HG03159 (cell line): ENCODE measurements around the gene ECI2.
"Not testable (repeated sequence)": the region's sequence is repeated elsewhere in the genome, so short reads cannot be mapped to it uniquely, and the experiment has no call there.

ENCODE experiments used
- ATAC-seq: cut with Tn5 transposase; IDR thresholded peaks from one replicate; pipeline ENCODE4 v1.9.1; 2021; ENCODE audit warnings: mild to moderate bottlenecking, moderate library complexity; ENCODE audit not compliant: unreplicated experiment

Gene ECI2

DNA sequence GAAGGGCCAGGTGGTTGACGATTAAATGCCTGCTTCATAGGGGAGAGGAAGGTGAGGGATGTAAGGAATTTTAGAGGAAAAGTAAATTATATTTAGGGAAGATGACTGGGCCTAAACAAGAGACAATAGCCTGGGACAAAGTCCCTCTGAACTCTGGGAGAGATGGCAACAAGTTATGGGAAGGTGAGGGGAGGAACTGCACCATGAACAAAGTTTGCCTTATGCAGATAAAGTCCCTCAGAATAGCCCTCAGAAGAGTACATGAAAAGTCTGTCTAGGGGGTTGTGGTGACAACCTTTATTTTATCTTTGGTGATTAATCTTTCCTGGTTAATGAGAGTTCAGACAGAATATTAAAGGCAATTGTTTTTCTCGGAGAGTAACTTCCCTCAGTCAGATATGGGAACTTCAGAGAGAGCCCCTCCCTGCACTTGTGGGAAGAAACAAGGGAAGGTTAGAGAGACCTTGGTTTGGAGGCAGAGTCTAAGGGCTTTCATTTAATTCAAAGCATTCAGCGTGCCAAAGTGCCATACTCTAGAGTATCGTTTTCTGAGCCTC, 29.3 kb downstream of the ECI2 start:
- ATAC-seq = no peak

DNA sequence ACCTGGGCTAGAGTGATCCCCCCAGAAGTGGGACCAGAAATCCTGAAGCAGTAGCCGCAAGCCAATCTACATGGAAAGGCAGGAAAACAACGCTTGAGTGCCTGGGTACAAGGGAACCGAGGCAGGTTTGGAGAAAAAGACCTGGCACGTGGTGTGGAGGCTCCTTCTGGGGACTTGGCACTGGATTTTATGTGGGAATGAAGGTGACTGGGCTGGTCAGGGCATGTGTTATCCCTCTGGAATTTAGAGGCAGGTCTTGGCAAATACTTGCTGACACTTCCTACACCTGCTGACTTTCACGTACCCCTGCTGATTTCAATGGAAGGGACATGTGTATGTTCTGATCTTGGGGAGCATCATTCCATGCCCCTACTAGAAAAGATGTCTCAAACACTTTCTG, 31.4 kb downstream of the ECI2 start:
- no peak for ATAC-seq

DNA sequence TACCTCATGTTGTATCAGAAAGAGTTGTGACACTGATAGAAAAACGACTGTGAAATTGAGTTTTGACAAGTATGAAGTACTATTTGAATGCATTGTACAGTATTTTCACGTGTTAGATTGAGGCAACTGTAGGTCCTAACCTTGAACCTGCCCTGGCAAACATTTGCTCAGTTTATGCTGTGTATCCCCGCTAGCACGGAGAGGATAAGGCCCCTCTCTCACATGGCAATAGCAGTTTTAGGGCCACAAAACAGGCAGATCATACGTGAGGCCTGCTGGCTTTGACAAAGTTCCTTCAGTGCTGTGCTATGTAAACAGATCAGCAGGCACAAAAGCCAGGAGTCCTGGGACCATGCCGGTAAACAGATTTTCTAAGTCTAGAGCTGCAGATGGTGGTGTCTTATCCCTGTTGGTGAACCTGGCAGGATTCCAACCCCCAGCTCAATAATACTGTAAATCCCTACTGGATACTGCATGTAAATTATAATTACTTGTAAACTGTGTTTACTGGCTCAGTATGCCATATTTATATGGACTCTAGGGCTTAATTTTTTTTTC, 32.6 kb downstream of the ECI2 start:
- ATAC-seq = no peak

DNA sequence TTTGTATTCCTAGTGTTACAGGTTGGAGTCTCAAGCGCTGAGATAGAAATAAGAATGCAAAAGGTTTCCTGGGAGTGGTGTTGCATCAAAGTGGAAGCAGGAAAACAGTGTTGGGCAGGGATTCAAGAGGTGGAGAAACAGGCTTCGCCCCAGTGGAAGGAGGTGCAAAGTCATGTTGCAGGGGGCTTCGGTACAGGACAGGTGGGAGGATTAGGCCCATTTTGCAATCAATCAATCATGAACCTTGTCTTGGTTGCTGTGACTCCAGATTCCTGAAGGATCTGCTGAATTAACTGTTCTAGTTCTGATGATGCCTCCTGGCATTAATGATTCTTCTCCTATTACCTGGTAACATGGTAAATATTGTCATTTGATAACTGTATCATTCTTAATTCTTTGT, 34.1 kb downstream of the ECI2 start:
- no peak for ATAC-seq

DNA sequence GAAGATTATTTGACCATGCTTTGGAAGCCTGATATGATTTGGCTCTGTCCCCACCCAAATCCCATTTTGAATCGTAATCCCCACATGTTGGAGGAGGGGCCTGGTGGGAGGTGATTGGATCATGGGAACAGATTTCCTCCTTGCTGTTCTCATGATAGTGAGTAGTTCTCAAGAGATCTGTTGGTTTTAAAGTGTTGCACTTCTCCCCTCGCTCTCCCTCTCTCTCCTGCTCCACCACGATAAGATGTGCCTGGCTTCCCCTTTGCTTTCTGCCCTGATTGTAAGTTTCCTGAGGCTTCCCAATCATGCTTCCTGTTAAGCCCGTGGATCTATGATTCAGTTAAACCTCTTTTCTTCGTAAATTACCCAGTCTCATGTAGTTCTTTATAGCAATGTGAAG, 34.7 kb downstream of the ECI2 start:
- ATAC-seq = no peak

DNA sequence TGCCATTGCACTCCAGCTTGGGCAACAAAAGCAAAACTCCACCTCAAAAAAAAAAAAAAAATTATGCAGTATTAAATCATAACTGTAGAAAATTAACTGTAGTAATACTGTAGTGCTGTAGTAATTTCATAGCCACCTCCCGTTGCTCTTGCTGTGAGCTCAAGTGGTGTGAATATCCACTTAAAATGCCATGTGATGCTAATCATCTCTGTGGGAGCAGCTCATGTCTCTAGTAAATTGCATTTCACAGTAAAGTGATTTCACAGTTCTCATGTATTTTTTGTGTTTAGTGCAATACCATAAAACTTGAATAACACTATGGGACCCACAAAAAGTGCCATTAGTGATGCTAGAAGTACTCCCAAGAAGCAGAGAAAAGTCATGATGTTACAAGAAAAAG, 42.1 kb downstream of the ECI2 start:
- ATAC-seq = no peak

DNA sequence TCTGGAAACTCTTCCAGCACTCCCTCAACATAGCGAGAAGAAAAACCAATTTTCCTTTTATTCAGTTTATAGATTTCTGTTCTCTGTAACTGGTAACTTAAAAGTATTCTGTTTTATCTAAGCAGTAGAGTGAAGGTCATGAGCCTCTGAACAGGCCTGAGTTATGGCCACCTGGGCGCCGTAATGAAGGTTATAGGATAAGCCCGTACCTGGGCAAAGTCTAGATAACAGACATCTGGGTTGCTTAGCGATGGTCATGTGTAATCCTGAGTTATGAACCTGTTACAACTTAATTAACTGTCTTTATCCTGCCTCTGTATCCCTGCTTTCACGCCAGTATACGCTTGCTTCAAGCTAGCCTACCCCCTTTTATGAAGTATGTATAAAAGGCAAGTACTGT, 43.4 kb downstream of the ECI2 start:
- ATAC-seq = no peak

DNA sequence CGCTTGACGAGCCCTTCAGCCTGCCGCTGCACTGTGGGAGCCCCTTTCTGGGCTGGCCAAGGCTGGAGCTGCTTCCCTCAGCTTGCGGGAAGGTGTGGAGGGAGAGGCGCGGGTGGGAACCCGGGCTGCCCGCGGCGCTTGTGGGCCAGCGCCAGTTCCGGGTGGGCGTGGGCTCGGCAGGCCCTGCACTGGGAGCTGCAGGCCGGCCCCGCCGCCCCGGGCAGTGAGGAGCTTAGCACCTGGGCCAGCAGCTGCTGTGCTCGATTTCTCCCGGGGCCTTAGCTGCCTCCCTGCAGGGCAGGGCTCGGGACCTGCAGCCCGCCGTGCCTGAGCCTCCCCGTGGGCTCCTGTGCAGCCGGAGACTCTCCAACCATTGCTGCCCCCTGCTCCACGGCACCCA, 45.3 kb downstream of the ECI2 start:
- ATAC-seq = not testable (repeated sequence)

DNA sequence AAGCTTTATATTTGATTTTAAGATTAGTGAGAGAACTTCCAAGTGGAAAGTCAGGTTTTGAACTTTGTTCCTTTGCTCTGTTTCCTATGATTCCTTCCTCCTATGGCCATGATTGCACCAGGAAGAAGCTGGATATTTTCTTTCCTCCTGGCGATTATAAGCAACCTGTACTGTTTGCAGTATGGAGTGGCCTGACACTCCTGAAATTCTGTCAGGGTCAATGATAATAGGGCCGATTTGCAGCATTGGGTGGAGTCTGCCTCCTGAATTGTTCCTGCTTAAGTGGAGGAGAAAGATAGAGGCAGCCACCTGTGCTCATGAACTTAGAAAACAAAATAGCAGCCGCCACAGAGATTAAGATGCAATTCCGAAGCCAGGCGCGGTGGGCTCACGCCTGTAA, 46.7 kb downstream of the ECI2 start:
- no peak for ATAC-seq

DNA sequence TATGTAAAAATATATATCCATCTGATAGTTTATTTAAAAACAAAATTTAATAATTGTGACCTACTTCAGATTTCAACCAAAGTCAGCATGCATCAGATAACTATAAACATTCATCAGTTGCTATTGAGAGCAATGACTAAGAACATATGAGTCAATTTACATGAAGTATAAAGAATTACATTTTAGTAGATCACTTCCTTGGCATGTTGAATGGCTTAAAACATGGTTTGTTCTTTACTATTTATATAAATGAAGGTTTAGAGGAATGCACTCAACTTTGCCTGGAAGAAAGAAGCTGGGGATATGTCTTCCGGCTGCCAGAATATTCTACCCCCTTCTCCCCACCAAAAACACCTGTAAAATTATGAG, 50.1 kb downstream of the ECI2 start:
- ATAC-seq = no peak

DNA sequence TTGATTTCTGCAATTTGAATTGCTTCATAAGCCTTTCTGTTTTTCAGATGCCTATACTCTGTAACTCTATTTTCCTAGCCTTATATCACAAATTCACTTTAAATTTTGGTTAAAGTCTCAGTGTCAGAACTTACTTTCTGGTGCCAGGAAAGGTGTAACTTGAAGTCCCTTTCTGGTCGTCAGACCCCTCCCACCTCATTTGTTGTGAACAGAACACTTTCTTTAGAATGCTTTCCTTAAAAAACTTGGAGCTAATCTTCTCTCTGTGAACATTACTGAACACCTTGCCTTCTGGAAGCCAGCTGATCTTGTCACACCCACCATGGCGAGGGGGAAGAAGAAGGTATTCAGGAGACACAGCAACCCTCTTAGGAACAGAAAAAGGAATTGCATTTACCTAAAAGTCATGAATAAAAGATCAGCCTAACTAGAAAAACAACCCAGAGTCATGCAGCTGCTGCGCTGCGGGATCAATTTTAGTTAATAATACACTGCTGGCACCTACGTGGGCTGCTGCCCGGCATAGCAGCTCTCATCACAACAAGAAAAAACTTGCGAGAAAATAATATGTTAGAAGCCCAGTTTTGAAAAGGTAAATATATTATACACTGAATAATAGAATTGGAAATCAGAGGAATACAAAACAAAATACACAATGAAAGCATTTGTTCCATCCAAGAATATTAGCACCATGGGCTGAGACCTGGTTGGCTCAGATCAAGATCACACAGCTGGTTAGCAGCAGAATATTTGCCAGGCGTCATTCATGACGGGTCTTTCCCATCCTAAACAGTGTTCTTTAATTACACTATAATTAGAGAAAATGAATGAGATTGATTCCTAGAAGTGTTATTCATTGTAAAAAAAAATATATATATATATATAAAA, 50.7 kb downstream of the ECI2 start:
- no peak for ATAC-seq

DNA sequence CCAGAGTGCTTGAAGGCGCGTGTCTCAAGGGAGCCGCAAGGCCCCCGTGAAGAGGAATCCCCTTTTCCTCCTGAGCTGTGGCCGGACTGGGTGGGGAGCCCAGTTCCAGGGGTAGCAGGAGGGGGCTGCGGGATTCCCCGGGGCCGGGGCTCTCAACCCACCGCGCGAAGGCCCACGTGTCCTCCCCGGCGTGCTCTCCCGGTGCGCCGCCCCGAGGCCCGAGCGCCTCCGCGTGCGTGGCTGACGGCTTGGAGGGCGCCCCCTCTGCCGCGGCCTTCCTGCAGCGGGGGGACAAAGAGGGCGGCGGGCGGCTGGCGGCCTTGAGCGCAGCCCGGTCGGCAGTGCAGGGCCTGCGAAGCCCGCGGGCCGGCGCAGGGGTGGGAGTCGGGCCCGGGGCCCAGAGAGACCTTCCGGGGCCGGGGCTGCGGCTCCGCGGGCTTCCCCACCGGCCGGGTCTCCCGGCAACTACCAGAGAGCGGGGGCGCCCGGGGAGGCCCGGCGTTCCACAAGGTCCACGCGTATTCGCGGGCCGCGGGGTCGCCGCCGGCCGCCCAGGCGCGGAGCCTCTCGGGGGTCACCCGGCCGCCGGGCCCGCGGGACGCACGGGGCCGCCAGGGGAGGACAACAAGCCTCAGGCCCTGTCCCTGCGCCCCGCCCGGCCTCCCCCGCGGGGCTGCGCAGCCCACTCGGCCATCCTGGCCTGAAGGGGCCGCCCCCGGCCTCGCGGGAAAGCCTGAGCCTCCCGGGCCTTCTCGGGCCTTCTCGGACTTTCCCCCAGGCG, 56.5 kb downstream of the ECI2 start, which contains the start of gene FAM217A:
Gene FAM217A (minus strand): TSS at position 447 of the 781 bp plus-strand sequence. CDS start 1,723 bp downstream, outside the sequence.
- ATAC-seq = no peak

DNA sequence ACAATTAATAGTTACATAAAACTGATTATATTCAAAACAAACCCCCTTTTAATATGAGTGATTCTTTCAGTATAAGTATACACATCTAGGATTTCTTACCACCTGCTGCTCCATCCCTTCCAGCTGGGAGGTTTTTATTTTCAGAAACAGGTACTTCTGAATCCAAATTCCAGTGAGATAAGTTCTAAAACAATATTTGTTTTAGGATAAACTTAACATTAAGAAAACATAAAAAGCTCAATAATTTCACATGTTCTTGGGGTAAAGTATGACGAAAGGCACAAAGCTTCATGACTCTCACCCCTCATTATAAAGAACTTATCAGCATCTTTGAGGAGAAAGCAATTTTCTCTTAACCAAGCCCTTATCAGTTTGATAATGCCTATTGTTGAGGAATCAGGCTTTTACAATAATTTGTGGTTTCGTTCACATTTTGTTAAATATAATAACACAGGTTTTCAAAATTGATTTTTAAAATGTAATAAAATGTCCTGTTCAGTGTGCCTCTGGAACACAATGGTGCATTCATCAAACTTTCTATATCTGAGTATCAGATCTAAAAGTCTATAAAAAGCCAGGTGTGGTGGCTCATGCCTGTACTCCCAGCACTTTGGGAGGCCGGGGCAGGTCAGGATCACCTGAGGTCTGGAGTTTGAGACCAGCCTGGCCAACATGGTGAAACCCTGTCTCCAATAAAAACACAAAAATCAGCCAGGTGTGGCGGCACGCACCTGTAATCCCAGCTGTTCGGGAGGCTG, 60.7 kb downstream of the ECI2 start:
- ATAC-seq = no peak

DNA sequence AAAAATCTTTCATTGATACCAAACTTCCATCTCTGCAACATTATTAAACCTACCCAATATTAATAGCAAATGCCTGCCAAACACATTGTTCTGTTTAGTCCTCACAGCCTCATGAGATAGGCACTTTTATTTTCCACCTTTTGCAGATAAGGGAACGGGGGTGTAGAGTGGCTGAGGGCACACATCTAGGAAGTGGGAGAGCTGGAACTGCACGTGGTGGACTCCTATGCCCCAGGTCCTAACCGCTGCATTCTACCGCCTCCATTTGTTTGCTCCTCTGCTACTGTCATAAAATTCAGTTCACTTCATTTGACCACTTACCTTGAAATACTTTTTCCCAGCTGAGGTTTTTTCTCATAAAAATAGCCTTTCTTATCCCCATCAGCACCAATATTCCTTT, 64.0 kb downstream of the ECI2 start:
- no peak for ATAC-seq

DNA sequence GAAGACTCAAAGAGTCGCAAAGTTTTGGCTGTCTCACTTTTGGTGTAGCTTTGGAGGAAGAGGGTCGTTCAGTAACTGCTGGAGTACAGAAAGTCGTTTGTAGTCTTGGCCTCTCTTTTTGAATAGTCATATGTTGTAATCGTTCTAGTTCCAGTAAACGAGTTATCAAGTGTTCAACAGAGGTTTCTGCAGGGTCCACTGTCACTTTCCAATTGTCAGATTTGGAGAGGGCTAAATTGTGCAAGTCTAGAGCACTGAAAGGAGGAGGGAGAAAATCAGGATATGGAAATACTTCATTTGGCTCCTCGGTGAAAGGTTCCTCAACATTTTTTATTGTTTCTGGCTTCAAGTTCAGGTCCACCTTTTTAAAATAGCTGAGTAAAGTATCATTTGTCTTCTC, 66.2 kb downstream of the ECI2 start:
- no peak for ATAC-seq

DNA sequence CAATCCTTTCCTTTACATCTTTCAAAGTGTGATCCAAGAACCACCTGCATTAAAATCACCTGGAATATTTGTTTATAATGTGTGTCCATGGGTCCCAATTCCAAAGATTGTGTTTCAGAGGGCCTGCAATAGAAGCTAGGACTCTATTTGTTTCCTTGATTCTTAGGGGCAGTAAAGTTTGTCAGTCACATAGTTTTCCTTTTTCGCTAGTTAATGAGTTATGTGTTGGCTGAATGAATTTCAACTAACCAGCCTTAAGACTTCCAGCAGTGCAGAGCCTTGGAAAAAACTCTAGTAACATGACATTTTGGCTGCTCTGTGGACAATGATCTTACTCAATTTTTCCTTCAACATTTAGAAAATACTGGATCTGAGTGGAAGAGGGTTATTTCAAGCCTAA, 67.7 kb downstream of the ECI2 start:
- ATAC-seq = no peak

DNA sequence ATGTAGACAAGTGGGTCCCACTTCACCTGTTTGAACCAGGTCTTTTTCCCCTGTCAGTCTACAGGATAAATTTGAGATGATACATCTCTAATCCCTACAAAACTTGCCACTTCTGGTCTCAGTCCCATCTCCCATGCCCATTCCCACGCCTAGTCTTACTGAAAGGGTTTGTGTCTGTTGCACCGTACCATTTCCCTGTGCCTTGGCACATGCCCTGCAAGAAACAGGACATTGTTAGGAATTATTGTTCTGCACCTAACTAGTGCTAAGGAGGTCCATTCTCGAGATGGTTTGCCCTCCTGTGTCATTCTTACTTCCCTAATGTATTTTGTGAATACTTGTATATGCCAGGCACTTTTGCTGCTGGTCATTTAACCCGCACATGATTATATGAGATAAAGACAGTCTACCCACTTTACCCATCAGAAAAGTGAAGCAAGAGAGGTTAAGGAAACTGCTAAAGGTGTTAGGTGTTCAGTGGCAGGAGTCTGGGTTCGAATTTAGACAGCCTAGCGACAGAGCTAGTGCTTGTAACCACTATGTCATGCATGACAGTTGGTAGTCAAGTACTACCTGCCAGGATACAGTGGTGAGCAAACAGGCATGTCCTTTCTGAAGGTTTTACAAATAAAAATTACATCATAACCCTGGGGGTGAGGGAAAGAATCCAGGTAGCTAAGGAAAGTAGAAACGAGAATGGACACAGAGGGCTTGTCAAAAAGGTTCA, 69.2 kb downstream of the ECI2 start:
- ATAC-seq = no peak
